SK-N-MC (cell line): ENCODE measurements around the gene TMEM121.
"Not testable (repeated sequence)": the region's sequence is repeated elsewhere in the genome, so short reads cannot be mapped to it uniquely, and the experiment has no call there.

Experiments used
- EZH2 ChIP-seq: fragments of 200-600 bp; sonication (generic); IDR thresholded peaks from one replicate; pipeline ENCODE4 v1.6.1; 2017; ENCODE audit warnings: antibody characterized with exemption
- FOXP2 ChIP-seq: optimal IDR thresholded peaks from 2 replicates; pipeline ENCODE3; 2011; ENCODE audit warnings: mild to moderate bottlenecking, moderate library complexity; ENCODE audit not compliant: insufficient read depth; ENCODE audit errors: extremely low read length, control extremely low read depth

DNA sequence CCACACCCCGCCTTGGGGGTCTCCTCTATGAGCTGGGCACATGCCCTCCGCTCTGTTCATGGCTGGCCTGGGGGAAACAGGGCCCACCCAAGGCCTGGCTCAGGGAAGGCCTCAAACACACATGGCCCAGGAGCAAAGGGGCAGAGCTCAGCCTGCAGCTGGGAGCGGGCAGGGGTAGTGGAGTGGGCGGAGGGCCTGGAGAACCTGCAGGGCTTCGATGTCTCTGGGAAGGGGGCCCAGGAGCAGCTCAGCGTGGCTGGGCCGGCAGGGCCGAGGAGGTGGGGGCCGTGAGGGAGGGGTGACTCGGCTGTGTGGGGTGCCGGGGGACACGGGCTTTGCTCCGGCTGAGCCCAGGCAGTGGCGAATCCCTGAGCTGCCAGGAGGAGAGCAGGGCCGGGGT lies 47.5 kb downstream of the TMEM121 start:
- not testable (repeated sequence) for TF ChIP-seq EZH2, FOXP2
